Fibroblast of skin of left biceps (primary cell): ENCODE results near the gene LEKR1.
"Not testable (repeated sequence)": the region's sequence is repeated elsewhere in the genome, so short reads cannot be mapped to it uniquely, and the experiment has no call there.

Experiments used
- DNase-seq, 2 experiments: peaks; one replicate each; pipeline ENCODE4 v3.0.0-alpha.2; 2013; ENCODE audit warnings: low read depth in 2 of 2

Gene LEKR1

GRCh38 chr3:156836701-156837100, 10.5 kb downstream of the LEKR1 start:
- no peak for DNase-seq

- DNase-seq: no peak
Observed at GRCh38 chr3:156837115-156837514, 11.0 kb downstream of the LEKR1 start.

DNA sequence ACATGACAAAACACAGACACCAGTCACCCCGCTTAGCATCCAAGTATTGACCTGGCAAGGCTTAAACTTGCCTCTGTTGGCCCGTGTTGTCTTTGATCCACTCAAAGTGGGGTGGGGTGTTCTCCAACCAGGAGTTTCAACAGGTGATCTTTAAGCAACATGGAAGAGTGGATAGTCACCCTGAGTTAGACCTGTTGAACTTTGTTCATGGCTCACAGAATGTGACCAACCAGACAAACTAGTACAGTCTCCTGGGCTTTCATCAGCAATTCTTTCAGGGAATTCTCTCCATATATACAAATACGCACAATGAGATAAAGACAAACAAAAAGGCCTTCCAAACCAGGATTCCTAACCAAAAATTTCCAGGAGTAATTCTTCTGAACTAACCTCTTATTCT, 11.9 kb downstream of the LEKR1 start:
- DNase-seq: no peak

- no peak for DNase-seq
Observed at GRCh38 chr3:156840826-156841689, 14.9 kb downstream of the LEKR1 start.

GRCh38 chr3:156843071-156843808, 17.1 kb downstream of the LEKR1 start:
- DNase-seq: no peak

DNA sequence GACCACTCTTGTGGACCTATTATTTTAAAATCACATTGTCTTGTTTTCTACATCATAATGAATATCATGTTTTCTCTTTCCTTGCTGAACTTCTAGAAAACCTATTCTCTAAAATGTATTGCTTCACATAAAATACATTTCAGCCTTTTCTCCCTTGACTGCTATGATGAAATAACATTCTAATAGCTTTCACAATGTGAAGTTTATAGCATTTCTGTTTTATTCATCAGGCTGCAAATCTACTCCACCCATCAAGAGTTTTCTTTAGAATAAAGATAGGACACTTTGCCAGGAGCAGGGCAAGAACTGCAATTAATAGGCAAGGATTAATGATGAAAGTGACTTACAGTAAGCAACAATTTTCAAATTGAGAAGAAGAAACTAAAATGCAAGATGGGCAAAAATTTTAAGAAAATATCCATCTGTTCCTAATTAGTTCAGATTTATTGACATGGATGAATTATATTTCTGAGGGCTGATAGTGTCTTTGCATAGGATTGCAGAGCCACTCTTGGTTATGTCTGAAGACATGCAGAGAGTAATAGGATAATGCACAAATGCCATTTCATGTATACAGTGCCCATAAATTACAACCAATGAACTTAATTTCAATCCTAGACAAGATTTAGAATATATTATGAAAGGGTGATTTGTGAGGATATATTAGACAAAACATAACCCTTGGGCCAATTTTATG, 21.7 kb downstream of the LEKR1 start:
- DNase-seq: no peak

GRCh38 chr3:156859578-156859977, 33.4 kb downstream of the LEKR1 start:
- no peak for DNase-seq

DNA sequence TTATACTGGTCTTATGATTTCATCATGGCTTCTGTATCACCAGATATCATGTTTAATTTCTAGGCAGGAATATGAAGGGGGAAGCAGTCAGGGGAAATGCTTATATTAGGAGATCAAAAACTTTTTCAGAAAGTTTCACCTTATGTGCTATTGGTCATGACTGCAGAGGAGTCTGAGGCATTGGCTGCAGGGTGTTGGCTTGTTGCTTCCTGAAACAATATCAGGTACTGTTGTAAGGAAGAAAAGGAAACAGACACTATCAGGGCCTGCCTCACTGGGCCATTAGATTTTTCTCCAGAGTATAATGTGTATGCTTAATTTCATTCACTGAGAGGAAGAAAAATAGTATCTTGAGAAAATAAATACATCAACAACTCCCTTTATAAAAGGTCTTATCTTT, 34.7 kb downstream of the LEKR1 start:
- no peak for DNase-seq

- no peak for DNase-seq
Observed at GRCh38 chr3:156862338-156862737, 36.2 kb downstream of the LEKR1 start.

GRCh38 chr3:156865732-156866131, 39.6 kb downstream of the LEKR1 start:
- no peak for DNase-seq

- no peak for DNase-seq
Observed at GRCh38 chr3:156867174-156867573, 41.0 kb downstream of the LEKR1 start.

DNA sequence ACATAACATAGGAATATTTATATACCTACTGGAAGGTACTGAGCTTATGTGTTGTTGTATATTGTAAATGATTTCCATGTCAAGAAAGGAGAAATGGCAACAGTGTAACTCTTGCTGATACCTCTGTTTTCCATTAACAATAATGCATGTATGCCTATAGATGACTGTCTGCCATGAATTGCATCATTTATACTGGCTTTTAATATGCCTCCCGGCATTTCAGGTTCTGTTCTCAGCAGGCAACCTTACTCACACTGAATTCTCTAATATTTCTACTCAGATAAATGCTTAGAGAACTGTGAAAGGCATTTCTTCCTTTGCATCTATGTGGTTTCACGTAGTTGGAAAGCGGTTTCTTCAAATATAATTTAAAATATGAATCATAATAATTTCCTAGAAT, 41.8 kb downstream of the LEKR1 start:
- DNase-seq: no peak

GRCh38 chr3:156873906-156874305, 47.8 kb downstream of the LEKR1 start:
- no peak for DNase-seq

DNA sequence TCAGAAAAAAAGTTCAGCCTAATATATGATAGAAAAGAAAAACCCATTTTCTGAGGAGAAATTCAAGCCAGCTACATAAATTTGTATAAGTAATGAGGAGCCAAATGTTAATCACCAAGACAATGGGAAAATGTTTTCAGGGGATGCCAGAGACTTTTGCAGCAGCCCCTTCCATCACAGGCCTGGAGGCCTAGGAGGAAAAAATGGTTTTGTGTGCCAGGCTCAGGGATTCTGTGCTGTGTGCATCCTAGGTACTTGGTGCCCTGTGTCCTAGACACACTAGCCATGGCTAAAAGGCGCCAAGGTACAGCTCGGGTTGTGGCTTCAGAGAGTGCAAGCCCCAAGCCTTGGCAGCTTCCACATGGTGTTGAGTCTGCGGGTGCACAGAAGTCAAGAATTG, 53.3 kb downstream of the LEKR1 start:
- DNase-seq: not testable (repeated sequence)

DNA sequence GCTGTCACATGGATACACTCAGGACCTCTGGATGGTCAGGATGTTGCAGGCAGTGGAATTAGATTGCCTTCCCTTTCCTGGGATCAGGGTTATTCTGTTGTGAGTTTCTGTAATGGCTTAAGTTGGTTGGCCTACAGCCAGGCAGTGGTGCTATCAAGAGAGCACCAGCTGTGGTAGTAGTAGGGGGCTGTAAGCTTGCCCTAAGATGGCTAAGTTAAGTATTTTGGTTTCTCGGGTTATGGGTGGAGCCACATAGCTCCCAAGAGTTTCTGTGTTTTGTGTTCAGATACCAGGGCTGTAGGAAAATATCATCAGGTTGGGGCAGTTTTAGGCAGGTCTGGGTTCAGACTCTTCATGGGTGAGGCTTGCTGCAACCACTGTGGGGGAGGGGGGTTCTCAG, 59.6 kb downstream of the LEKR1 start:
- no peak for DNase-seq

DNA sequence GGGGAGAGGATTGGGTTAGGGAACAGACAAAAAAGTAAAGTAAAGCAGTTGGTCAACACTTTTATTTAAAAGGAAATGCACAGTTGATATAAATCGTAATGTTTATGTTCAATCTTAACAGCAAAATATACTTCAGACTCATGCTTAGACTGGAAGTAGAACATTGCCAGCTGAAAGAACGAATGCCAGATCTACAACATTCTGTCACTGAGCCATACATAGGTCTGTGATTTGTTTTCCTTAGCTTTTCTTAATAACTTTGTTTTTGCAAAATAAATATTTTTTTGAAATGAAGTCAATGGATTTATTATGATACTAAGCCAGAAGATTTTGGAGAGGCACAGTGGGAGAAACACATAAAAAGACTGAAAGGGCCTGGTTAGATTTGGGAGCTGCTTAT, 62.0 kb downstream of the LEKR1 start:
- no peak for DNase-seq

DNA sequence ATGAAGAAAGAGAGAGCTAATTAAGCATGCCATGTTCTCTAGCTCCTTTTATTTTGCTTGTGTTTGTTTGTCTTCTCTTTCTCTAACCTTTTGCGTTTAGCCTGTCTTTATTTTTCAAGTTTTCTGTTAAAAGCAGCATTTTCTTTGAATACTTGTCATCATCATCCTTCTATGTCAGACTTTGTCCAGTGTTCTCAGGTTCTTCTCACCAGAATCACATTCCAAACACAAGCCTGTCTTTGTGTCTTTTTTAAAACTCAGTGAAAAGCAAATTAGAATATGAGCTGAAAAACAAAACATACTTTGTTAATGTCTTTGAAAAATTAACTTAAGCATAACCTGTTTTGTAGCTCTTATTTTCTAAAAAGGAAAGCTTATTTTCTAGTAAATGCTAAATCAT, 62.4 kb downstream of the LEKR1 start:
- no peak for DNase-seq

- no peak for DNase-seq
Observed at GRCh38 chr3:156892701-156893100, 66.5 kb downstream of the LEKR1 start.

DNA sequence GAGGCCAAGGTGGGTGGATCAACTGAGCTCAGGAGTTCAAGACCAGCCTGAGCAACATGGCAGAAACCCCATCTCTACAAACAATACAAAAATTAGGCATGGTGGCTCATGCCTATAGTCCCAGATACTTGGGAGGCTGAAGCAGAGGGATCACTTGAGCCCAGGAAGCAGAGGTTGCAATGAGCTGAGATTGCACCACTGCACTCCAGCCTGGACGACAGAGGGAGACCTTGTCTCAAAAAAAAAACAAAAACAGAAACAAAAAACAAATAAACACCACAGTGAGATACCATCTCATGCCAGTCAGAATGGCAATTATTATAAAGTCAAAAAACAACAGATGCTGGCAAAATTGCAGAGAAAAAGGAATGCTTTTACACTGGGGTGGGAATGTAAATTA, 69.2 kb downstream of the LEKR1 start:
- not testable (repeated sequence) for DNase-seq

GRCh38 chr3:156897851-156898250, 71.7 kb downstream of the LEKR1 start:
- not testable (repeated sequence) for DNase-seq

GRCh38 chr3:156898296-156898880, 72.2 kb downstream of the LEKR1 start:
- DNase-seq: no peak

DNA sequence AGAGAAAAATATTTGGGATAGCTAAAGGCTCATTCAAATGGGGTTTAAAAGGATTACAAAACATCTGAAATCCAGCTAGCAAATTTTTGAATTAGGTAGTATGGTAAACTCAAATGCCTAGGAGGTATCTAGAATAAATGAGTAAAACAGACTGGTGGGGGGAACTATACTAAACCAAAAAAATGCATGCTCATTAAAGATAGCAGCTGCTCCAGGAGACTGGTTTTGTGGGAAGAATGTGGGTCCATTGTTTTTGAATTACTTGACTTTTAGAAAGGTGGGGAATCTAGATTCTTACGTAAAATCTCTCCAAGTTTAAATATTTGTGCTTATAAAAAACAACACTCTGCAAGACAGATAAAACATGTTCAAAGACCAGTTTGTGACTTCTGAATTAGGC, 73.8 kb downstream of the LEKR1 start:
- no peak for DNase-seq
